GM18519 (cell line): ENCODE measurements around the gene RGS12.

Experiments used
- ATAC-seq: cut with Tn5 transposase; IDR thresholded peaks from one replicate; pipeline ENCODE4 v1.9.1; 2021; ENCODE audit warnings: mild to moderate bottlenecking, moderate library complexity; ENCODE audit not compliant: unreplicated experiment, low FRiP score

RGS12 gene

GRCh38 chr4:3307891-3308575 lies 15.2 kb downstream of the RGS12 start:
- no peak for ATAC-seq

- no peak for ATAC-seq
These were observed 15.9 kb downstream of the RGS12 start for GRCh38 chr4:3308691-3309090.

- no peak for ATAC-seq
These were observed 17.7 kb downstream of the RGS12 start for GRCh38 chr4:3310301-3311094.

GRCh38 chr4:3311095-3311372 lies 18.2 kb downstream of the RGS12 start:
- no peak for ATAC-seq

GRCh38 chr4:3311489-3312171 lies 18.8 kb downstream of the RGS12 start:
- ATAC-seq = no peak

GRCh38 chr4:3312362-3312761 lies 19.5 kb downstream of the RGS12 start:
- ATAC-seq = no peak

GRCh38 chr4:3313139-3313538 lies 20.3 kb downstream of the RGS12 start:
- ATAC-seq = no peak

GRCh38 chr4:3313556-3314228 lies 20.9 kb downstream of the RGS12 start:
- ATAC-seq = no peak

- no peak for ATAC-seq
These were observed 22.0 kb downstream of the RGS12 start for GRCh38 chr4:3314706-3315260.

- ATAC-seq = no peak
These were observed 22.7 kb downstream of the RGS12 start for GRCh38 chr4:3315566-3315965.

- no peak for ATAC-seq
These were observed 23.3 kb downstream of the RGS12 start for GRCh38 chr4:3316146-3316545.

- no peak for ATAC-seq
These were observed 24.3 kb downstream of the RGS12 start for GRCh38 chr4:3317011-3317655.

- ATAC-seq = no peak
These were observed 24.9 kb downstream of the RGS12 start for GRCh38 chr4:3317656-3318211.

- no peak for ATAC-seq
These were observed 25.8 kb downstream of the RGS12 start for GRCh38 chr4:3318561-3319021.

GRCh38 chr4:3320361-3321023 lies 27.7 kb downstream of the RGS12 start:
- ATAC-seq = no peak

GRCh38 chr4:3321295-3321889 lies 28.6 kb downstream of the RGS12 start:
- no peak for ATAC-seq

GRCh38 chr4:3322059-3322550 lies 29.3 kb downstream of the RGS12 start:
- no peak for ATAC-seq

GRCh38 chr4:3323071-3323481 lies 30.3 kb downstream of the RGS12 start:
- ATAC-seq = no peak
